ENCODE data around the gene TMEM106C.

- no peak for TF ChIP-seq POLR2A (IDR thresholded peaks at IDR 0.05)
- no peak for TF ChIP-seq CTCF (IDR thresholded peaks at IDR 0.05)
Measured at GRCh38 chr12:48002414-48002730, 39.0 kb downstream of the TMEM106C start.

Data from thyroid gland (tissue), 4 donors.